NT2/D1 (cell line): ENCODE data around the gene ACOT9.
"Not testable (repeated sequence)": the region's sequence is repeated elsewhere in the genome, so short reads cannot be mapped to it uniquely, and the experiment has no call there.

Source experiments
- SUZ12 ChIP-seq: IDR thresholded peaks from 2 replicates; pipeline ENCODE4 v1.6.1; 2011; ENCODE audit not compliant: insufficient read length, insufficient read depth; ENCODE audit errors: extremely low read depth
- ZNF274 ChIP-seq: IDR thresholded peaks from 2 replicates; pipeline ENCODE4 v1.6.1; 2011; ENCODE audit warnings: mild to moderate bottlenecking, low read depth, low read length

GRCh38 chrX:23743623-23743971, 521 bp upstream of the ACOT9 start:
- TF ChIP-seq SUZ12, ZNF274: not testable (repeated sequence)
